B cell (primary cell): ENCODE measurements around the gene SDC4. TPM values are rescaled to one million over a fixed set of nuclear protein-coding genes. Genes with fewer than 3 reads are reported as not detected.
A peak's percentile ranks its signal among the peaks of the same experiment; 100 is the strongest.

Source experiments
- ATAC-seq: fragments of 200-7000 bp; cut with Tn5 transposase; one replicate; pipeline ENCODE4 v1.10.0; 2021; ENCODE audit warnings: low read depth, mild to moderate bottlenecking, moderate number of reproducible peaks, moderate library complexity
- CTCF ChIA-PET: fragments of 350-600 bp; sonication (Branson Sonifier 250); formaldehyde crosslinking; loops from one replicate; lab custom pipeline; 2021; ENCODE audit warnings: antibody characterized with exemption, inconsistent platforms; lab: Charles Lee
- POLR2A ChIA-PET: fragments of 350-600 bp; sonication (Branson Sonifier 250); formaldehyde crosslinking; loops from one replicate; lab custom pipeline; 2021; ENCODE audit warnings: antibody characterized with exemption; lab: Charles Lee
- DNase-seq: peaks from one replicate; pipeline ENCODE4 v3.0.0; 2013
- H2AFZ ChIP-seq: 2 replicates; pipeline ENCODE4 v1.6.1; 2012; ENCODE audit warnings: mild to moderate bottlenecking, low read depth, low read length; ENCODE audit not compliant: insufficient read depth, poor library complexity, severe bottlenecking
- H3K27ac ChIP-seq, 2 donors: 1 replicate in 1 of 2; 2 replicates in 1 of 2; pipeline ENCODE4 v1.5.1; 2012 to 2013; ENCODE audit warnings: low read length in 2 of 2, mild to moderate bottlenecking in 2 of 2, moderate library complexity in 1 of 2
- H3K27me3 ChIP-seq, 4 experiments: fragments of 200-600 bp in 1 of 4; sonication (generic) in 1 of 4; replicated peaks in 1 of 4; 1 replicate in 2 of 4; 2 replicates in 2 of 4; pipeline versions ENCODE4 v1.6.1 to v1.7.0; 2013 to 2016; ENCODE audit warnings: low read length in 3 of 4, mild to moderate bottlenecking in 2 of 4, mixed read lengths in 1 of 4, moderate library complexity in 1 of 4; ENCODE audit not compliant: insufficient read depth in 4 of 4, control insufficient read depth in 3 of 4; ENCODE audit errors: control extremely low read depth in 1 of 4
- H3K36me3 ChIP-seq, 2 experiments: replicated peaks in 1 of 2; 1 replicate in 1 of 2; 2 replicates in 1 of 2; pipeline versions ENCODE4 v1.6.1 to v1.7.1; 2013; ENCODE audit warnings: low read length in 1 of 2; ENCODE audit not compliant: insufficient read depth in 2 of 2, control insufficient read depth in 1 of 2; ENCODE audit errors: control extremely low read depth in 1 of 2, extremely low read depth in 1 of 2
- H3K4me1 ChIP-seq, 2 donors: fragments of 200-600 bp in 1 of 2; sonication (generic) in 1 of 2; 1 replicate in 1 of 2; 2 replicates in 1 of 2; pipeline versions ENCODE4 v1.5.1 to v1.6.1; 2013 to 2017; ENCODE audit warnings: low read length in 2 of 2; ENCODE audit not compliant: control insufficient read depth in 2 of 2, insufficient read depth in 2 of 2
- H3K4me2 ChIP-seq: replicated peaks from 2 replicates; pipeline ENCODE3; 2012; ENCODE audit warnings: mild to moderate bottlenecking, low read depth, low read length; ENCODE audit not compliant: poor library complexity, severe bottlenecking
- H3K4me3 ChIP-seq, 5 experiments: fragments of 200-600 bp in 1 of 5; sonication (generic) in 1 of 5; 1 replicate in 3 of 5; 2 replicates in 2 of 5; pipeline versions ENCODE4 v1.5.1 to v1.7.0; 2011 to 2016; ENCODE audit warnings: low read length in 4 of 5, mild to moderate bottlenecking in 4 of 5, low read depth in 2 of 5, control low read depth in 1 of 5, moderate library complexity in 1 of 5; ENCODE audit not compliant: insufficient read depth in 1 of 5; ENCODE audit errors: control extremely low read depth in 1 of 5, extremely low read depth in 1 of 5
- H3K79me2 ChIP-seq: fragments of 200-600 bp; sonication (generic); one replicate; pipeline ENCODE4 v1.6.0; 2016; ENCODE audit warnings: low read length; ENCODE audit not compliant: control insufficient read depth, insufficient read depth
- H3K9ac ChIP-seq: fragments of 200-600 bp; sonication (generic); 2 replicates; pipeline ENCODE4 v1.6.1; 2017; ENCODE audit warnings: mild to moderate bottlenecking, low read length, moderate library complexity
- H3K9me3 ChIP-seq, 3 donors: one replicate each; pipeline versions ENCODE4 v1.6.1 to v1.7.1; 2013; ENCODE audit warnings: low read length in 2 of 3; ENCODE audit not compliant: control insufficient read depth in 2 of 3, insufficient read depth in 1 of 3; ENCODE audit errors: control extremely low read depth in 1 of 3
- H4K20me1 ChIP-seq: 2 replicates; pipeline ENCODE4 v1.6.0; 2012; ENCODE audit warnings: mild to moderate bottlenecking, low read length; ENCODE audit not compliant: insufficient read depth, control insufficient read depth, poor library complexity, severe bottlenecking
- H3K27ac Mint-ChIP-seq: one replicate; pipeline ENCODE4 v1.8.0; 2021; ENCODE audit warnings: mixed read lengths
- H3K27me3 Mint-ChIP-seq: one replicate; pipeline ENCODE4 v1.8.0; 2021; ENCODE audit warnings: mixed read lengths
- H3K4me1 Mint-ChIP-seq: one replicate; pipeline ENCODE4 v1.8.0; 2021; ENCODE audit warnings: mixed read lengths
- H3K4me3 Mint-ChIP-seq: one replicate; pipeline ENCODE4 v1.8.0; 2021; ENCODE audit warnings: mixed read lengths
- H3K9me3 Mint-ChIP-seq: one replicate; pipeline ENCODE4 v1.8.0; 2022; ENCODE audit warnings: mixed read lengths; ENCODE audit not compliant: insufficient read depth
- EZH2 ChIP-seq: IDR thresholded peaks from 2 replicates; pipeline ENCODE4 v1.6.1; 2012; ENCODE audit warnings: borderline replicate concordance, low read depth, mild to moderate bottlenecking, moderate library complexity, low read length; ENCODE audit not compliant: insufficient read depth, poor library complexity, severe bottlenecking
- WGBS: methylation state at CpG from one replicate; pipeline ENCODE4 v1.1.5; 2013; ENCODE audit warnings: missing lambda C conversion rate; ENCODE audit not compliant: insufficient coverage; 5-methylcytosine and 5-hydroxymethylcytosine counted together
- intact Hi-C: fragments of 100-400 bp; cut with micrococcal nuclease; formaldehyde crosslinking; loops from one replicate; pipeline ENCODE4 v1.10.0; 2022
- polyA plus RNA-seq: library from polyadenylated mRNA; depleted of rRNA; stranded (reverse); fragments of >200 nt; gene quantifications from 2 replicates; pipeline ENCODE4 v1.2.3, GENCODE V29; 2012
- total RNA-seq, 2 donors: library from RNA; stranded (reverse); fragments of 120-200 nt in 1 of 2; gene quantifications; 1 replicate in 1 of 2; 2 replicates in 1 of 2; pipeline versions ENCODE4 v1.2.3 to v1.2.4, GENCODE V29; 2013 to 2022
- TF ChIP-seq, protein P1 (sequence below): fragments of 200-600 bp; IDR thresholded peaks from one replicate; pipeline ENCODE4 v1.8.0; 2022; ENCODE audit warnings: antibody characterized with exemption, mild to moderate bottlenecking

SDC4 gene
- total and polyA plus RNA-seq, 2 donors (not counting 1 experiment from before 2014, with no cell fraction given): 0.04 TPM; not detected in 1

DNA sequence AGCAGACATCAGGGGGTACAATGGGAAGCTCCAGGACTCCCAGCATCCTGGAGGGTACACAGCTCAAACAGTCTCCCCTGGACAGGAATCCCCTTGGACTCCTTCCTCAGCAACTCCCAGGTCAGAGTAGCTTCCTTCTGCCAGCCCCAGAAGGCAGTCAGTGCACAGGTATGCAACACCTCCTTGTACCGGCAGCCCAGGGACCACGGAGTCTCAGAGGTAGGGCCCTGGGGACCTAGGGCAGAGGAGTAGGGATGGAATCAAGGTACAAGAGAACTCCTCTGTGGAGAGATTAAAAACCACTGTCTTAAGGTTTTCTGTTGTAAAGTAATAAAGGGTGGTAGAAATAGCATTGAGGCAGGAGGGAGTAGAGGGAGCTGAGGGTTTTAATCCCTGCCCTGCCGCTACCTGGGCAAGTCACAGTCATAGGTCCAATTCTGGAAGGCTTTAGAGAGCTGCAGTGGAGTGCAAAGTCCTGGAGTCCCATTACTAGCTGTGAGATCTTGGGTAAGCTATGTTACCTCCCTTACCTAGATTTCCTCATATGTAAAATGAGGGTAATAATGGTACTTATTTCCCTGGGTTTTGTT lies 22.4 kb upstream of the SDC4 start:
- 84% methylated on average over 3 of the region's 3 CpGs for WGBS
- CTCF ChIA-PET: interaction anchor here (1.1 to 20.6 kb wide), 6 partner anchors 8 to 77 kb away, joined by 4 to 814 read pairs (median 8); partner anchors contain the start of genes PIGT and SYS1

More for the DNA sequence above, 22.4 kb upstream of the SDC4 start:
- no peaks in the 10 kb centered on the region for H3K9me3 Mint-ChIP-seq
- no peak for DNase-seq
- Histone ChIP-seq H3K9ac (no peak overlapping the region), H3K79me2 (peaks cover 65% of the 10 kb centered on the region), H3K4me3 (no peak overlapping the region), H4K20me1 (peaks cover 77% of the 10 kb centered on the region), H3K27ac (no peak overlapping the region), H3K9me3 (no peaks in the 10 kb centered on the region), H3K27me3 (no peaks in the 10 kb centered on the region), H3K4me1 (peaks cover 75 to 85% of the 10 kb centered on the region in 2 donors), H3K36me3 (peaks cover under 1 to 31% of the 10 kb centered on the region in 2 experiments), H2AFZ (no peak overlapping the region), H3K4me2 (peak overlapping the region; percentile 29)
- intact Hi-C loops: no loop called here
- POLR2A ChIA-PET: interaction anchor here (1.2 to 4.8 kb wide), 2 partner anchors 8 to 66 kb away, joined by 3 to 34 read pairs; partner anchors contain the start of gene SYS1
- peak overlapping the region; percentile 39 for H3K4me3 Mint-ChIP-seq
- no peak for ATAC-seq
- H3K4me1 Mint-ChIP-seq: peaks cover 78% of the 10 kb centered on the region
- TF ChIP-seq EZH2: no peak
- TF ChIP-seq, protein P1, sequence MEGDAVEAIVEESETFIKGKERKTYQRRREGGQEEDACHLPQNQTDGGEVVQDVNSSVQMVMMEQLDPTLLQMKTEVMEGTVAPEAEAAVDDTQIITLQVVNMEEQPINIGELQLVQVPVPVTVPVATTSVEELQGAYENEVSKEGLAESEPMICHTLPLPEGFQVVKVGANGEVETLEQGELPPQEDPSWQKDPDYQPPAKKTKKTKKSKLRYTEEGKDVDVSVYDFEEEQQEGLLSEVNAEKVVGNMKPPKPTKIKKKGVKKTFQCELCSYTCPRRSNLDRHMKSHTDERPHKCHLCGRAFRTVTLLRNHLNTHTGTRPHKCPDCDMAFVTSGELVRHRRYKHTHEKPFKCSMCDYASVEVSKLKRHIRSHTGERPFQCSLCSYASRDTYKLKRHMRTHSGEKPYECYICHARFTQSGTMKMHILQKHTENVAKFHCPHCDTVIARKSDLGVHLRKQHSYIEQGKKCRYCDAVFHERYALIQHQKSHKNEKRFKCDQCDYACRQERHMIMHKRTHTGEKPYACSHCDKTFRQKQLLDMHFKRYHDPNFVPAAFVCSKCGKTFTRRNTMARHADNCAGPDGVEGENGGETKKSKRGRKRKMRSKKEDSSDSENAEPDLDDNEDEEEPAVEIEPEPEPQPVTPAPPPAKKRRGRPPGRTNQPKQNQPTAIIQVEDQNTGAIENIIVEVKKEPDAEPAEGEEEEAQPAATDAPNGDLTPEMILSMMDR: no peak
- H3K27ac Mint-ChIP-seq: no peak overlapping the region
- no peaks in the 10 kb centered on the region for H3K27me3 Mint-ChIP-seq
